GM19238 (cell line): Measurements from ENCODE around the gene NFYC.

Source experiments
- DNase-seq: peaks from one replicate; pipeline ENCODE4 v3.0.0; 2011; ENCODE audit warnings: low spot score; ENCODE audit not compliant: insufficient read length

NFYC gene

GRCh38 chr1:40738831-40739230 is 47.3 kb downstream of the NFYC start:
- no peak for DNase-seq

DNA sequence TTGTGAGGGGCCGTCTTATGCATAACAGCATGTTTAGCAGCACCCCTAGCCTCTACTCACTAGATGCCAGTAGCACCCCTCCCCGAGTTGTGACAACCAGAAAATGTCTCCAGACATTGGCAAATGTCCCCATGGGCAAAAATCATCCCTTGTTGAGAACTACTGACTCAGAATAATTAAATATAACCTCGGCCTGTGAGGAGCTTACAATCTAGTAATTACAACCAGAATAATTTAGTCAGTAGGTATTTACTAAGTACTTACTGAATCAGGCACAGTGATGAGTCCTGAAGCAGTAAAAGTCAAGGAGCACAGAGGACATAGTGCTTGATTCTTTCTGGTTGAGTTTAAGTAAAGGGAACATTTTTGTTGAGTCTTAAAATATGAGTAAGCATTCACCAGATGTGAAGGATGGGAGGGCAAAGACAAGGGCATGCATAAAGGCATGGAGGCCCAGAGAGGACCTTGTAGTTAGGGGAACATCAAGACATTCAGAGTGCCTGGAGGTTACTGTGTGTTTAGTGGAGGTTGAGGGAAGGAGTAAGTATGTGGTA is 48.0 kb downstream of the NFYC start:
- DNase-seq: no peak

DNA sequence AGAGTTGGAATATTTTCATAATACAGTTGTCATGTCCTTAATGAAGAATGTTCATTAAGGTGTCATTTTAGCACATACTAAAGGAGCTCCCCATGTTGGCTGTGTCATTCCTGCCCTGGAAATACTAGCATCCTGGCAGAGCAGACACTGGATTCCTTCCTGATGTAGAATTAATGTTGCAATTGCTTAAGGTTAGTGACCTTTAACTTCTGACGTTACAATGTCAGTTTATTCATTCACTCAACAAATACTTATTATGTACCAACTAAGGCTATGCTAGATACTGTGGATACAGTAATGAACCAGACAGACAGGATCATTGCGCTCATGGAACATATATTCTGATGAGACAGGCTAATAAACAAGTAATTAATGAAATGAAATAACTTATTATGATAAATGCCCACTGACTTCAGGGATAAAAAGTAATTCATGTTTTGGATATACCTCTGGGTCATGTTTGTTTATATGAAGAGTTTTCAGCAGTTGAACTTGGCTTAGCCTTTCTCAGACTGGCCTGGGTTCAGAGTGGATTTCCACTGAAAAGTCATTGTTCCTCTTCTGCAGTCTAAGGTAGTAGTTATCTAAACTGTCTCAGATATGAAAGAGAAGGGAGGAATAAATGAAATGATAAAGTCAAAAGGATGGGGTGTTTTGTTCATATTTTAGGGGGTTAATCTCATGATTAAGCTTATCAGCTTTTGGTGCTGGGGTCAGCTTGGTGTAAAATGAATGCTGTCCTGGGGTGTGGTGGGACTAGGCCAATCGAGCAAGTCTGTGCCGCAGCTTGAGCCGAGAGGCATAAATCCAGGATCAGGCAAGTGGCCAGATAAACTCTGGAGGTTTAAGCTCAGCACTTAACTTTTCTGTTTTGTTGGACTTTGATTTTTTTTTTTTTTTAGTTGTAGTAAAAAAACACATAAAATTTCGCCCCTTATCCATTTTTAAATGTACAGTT is 48.8 kb downstream of the NFYC start:
- no peak for DNase-seq

- no peak for DNase-seq
Observed at GRCh38 chr1:40740997-40741736, 49.7 kb downstream of the NFYC start.

DNA sequence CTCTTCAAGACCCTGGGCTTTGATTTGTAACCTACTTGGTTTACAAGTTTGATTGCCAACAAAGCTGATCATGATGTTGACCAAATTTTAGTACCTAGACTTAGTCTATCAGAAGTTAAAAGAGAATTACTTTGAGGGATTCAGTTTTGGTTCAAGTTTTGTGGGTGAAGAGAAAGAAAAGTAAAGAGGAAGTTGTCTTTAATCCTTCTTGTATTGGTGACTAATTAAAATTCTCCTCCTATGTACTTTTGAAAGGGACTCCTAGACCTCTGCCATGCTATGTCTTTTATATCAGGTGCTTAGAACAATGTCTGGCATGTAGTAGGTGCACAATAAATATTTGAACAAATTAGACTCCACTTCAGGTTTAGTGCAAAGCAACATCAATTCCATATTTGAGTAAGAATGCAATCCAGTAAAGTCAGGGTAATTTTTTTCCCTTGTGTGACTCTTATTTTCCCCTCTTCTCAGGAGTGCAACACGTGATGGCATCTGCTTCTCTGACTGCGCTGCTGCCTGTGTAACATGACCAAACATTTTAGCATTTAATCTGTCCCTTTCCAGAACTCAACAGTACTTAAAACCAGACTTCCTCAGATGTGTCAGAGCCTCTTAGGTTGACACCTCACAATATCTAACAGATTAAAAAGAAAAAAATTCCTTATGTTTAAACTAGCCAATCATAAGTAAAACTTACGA is 51.0 kb downstream of the NFYC start:
- DNase-seq: no peak

DNA sequence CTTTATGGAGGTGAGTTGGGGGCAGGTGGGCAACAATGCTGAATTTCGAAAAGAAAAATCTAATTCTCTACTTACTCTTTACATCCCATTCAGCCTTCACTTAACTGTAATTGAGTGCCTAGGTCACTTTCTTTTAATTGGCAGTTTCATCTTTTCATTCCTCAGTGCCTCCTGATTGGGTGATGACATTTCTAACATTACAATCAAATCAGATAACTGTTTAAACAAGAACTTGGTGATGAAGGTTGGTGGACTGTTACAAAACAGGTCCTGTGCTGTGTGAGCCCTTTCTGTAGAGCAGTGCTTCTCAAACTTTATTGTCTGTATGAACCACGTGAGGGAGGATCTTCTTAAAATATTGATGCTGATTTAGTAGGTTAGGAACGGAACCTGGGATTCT is 51.9 kb downstream of the NFYC start:
- DNase-seq: no peak

DNA sequence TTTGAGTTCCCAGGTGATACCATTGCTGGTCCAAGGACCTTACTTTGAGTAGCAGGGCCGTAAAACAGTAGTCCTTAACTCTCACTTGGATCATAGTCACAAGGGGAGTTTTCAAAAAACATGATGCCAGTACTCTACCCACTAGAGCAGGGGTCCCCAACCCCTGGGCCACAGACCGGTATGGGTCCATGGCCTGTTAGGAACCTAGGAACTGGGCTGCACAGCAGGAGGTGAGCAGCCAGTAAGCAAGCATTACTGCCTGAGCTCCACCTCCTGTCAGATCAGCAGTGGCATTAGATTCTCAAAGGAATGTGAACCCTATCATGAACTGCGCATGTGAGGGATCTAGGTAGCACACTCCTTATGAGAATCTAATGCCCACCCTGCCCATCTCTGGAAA is 52.4 kb downstream of the NFYC start:
- DNase-seq: no peak

- DNase-seq: no peak
Observed at GRCh38 chr1:40745176-40745575, 53.7 kb downstream of the NFYC start.

DNA sequence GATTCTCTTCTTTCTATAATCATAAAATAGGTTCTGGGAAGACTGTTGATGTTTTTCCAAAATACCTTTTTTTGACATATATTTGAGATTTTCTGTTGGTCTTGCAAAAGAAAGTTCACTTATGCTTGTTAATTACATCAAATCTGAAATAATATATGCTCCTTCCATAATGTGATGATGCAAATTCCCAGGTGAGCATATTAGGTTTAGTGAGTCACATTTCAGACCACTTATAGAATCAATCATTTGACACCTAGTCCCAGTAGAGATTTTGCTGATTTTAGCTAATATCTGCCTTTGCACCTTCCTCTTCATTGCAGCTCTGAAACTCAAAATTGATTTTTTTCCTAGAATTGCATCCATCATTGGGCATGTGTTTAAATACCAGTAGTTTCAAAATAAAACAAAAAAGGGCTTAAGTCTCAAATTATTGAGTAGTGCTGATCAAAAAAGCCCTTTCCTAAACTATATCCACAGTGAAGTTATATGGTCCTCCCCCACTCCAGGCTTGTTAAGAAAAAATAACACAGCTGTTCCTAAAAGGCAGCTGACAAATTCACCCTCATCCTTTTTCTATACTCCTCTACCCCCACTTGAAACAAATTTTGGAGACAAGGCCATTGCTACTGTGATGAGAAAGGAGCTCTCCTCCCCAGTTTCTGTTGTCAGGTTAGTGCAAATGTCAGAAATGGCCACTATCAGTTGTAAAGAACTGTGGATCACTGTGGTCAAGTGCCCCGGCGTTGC is 55.0 kb downstream of the NFYC start:
- no peak for DNase-seq

DNA sequence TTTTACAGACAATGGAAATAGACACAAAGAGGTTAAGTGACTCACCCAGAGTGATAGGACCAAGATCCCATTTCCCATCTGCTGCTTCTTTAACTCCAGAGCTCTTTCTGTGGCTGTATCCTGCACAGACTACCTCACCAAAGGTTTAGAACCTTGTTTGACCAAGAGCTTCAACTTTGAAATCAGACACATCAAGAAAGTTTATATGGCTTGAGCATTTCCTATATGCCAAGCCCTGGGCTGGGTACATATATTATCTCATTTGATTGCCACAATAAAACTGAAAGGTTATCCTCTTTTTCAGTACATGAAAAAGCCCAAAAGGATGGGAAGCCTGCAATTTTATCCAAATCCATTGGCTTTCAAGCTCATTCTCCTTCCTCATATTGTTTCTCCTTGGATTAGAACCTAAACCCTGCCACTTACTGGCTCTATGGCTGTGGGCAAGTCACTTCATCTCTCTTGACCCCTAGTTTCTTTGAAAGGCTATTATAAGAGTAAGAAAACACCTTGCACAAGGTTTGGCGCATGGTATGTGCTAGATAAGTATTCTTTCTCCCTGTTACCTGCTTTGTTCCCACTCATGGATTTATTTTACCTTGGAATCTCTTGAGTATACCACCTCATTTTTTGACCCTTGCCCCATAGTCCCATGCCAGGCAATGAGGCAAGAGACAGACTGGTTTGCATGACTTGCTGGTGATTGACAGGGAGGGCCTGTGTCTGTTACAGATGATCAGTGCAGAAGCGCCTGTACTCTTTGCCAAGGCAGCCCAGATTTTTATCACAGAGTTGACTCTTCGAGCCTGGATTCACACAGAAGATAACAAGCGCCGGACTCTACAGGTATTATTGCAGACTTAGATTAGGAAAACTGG is 57.6 kb downstream of the NFYC start:
- DNase-seq: no peak

DNA sequence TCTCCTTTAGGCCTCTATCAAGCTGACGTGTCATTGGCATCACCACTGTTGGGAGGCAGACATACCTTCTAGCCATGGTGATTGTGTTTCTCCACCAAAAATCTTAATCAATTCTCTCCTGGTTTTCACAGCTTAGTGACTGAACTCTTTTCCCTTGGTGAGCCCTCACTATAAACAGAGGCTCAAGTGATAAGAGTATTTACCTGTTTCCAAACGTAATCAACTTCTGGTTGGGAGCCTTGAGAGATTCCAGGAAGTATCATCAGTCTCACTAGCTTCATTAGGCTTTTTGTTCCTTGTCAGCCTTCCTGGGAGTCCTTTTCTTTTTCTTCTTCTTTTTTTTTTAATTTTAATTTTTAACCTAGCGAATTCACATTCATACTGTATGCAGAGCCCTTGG is 58.3 kb downstream of the NFYC start:
- DNase-seq: no peak

- no peak for DNase-seq
Observed at GRCh38 chr1:40750451-40750908, 59.0 kb downstream of the NFYC start.

DNA sequence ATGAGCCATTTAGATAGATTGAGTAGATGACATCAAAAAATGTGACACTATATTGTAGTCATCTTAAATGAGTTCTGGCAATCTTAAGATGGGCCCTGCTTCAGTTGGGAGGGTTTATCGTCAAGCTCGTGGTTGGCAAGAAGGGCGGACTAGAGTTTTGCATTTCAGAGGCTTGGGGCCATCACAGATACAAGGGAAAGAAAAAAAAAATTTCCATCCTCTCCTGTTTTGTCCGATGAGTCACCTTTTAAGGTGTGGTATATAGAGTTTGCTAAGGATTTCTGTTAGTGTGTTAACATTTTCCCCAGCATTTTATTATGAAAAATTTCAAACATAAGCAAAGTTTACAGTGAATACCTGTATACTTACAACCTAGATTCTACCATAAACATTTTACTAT is 60.3 kb downstream of the NFYC start:
- no peak for DNase-seq

- DNase-seq: no peak
Observed at GRCh38 chr1:40753142-40753882, 61.8 kb downstream of the NFYC start.

- DNase-seq: no peak
Observed at GRCh38 chr1:40754201-40754600, 62.7 kb downstream of the NFYC start.

DNA sequence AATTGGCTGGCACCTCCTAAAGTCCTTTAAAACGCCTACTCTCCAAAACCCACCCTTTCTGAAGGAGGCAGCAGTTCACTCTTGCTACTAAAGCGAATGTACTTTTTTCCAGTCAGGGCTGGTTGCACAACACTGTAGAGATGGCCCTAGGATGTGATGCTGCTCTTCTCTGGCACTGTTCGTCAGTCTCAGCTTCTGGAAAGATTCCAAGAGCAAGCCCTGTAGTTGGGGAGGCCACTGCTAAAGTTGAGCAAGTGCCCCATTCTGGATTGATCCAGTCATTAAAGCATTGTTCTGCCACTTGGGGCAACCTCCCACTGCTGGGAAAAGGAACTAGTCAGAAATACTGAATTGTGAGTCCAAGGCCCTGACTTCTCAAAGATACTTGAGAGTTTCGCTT is 63.6 kb downstream of the NFYC start:
- DNase-seq: no peak

GRCh38 chr1:40756523-40756922 is 65.0 kb downstream of the NFYC start:
- DNase-seq: no peak

GRCh38 chr1:40757084-40757483 is 65.6 kb downstream of the NFYC start:
- DNase-seq: no peak

DNA sequence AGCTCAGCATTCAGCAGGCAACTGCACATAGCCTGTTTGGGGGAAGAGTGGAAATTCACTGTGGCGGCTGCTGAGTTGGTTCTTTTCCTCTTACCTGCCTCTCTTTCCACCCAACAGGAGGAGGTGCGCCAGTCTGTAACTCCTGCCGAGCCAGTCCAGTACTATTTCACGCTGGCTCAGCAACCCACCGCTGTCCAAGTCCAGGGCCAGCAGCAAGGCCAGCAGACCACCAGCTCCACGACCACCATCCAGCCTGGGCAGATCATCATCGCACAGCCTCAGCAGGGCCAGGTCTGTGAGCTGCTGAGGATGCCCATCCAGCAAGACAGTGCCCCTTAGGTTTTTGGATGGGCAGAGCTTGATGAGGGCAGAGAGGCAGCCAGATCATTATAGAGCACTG is 66.5 kb downstream of the NFYC start:
- no peak for DNase-seq
